ENCODE data around the gene PGS1.

Gene PGS1

DNA sequence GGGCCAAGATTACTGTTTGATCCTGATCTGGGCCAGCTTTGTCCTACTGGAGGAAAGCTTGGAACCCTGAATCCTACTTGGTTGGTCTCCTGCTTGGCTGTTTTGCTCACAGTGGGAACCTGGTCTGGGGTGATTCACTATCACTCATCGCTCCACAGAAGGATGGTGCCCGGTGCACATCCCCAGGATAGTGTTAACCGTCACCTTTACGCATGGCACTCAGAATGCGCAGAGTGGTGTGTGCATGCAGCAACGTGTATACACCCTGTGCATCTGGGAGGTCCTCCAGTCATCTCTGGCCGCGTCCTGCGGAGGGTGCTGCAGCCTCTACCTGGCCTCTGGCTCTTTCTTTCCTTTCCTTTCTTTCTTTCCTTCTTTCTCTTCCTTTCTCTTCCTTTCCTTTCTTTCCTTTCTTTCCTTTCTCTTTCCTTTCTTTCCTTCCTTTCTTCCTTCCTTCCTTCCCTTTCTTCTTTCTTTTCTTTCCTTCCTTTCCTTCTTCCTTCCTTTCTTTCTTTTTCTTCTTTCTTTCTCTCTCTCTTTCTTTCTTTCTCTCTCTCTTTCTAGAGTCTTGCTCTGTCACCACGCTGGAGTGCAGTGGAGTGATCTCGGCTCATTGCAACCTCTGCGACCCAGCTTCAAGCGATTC is 31.7 kb upstream of the PGS1 start:
- no peak for DNase-seq

GRCh38 chr17:78347453-78347852 is 31.0 kb upstream of the PGS1 start:
- no peak for DNase-seq

DNA sequence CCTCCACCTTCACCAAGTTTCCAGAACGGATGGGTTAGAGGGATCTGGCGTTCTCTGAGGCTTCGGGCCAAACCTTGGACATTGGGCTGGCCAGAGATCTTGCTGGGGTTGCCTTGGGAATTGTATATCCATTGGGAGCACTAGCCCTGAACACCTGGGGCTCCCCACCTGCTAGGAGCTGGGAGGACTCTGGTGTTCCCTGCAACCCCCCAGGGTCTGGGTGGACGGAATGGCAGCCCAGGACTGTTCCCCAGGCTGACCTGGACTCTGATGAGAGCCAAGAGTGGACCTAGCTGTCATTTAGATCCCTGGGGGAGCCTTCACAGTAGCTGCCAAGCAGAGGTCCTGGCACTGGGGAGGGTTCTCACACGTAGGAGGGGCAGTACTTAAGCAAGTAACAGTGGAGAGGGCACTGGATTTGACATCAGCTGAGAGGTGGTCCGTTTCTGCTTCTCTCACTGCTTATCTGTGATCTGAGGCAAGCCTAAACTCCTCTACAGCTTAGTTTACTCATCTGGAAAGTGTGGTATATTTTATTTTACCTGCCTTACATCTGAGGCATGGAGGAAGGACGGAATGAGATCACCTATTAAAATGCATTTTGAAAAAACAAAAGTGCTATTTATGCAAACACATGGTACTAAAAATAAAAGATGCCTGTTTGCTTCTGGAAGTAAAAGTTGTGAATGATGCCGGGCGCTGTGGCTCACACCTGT is 30.2 kb upstream of the PGS1 start:
- no peak for DNase-seq

- DNase-seq, result no peak
These were observed 28.4 kb upstream of the PGS1 start for GRCh38 chr17:78349891-78350642.

DNA sequence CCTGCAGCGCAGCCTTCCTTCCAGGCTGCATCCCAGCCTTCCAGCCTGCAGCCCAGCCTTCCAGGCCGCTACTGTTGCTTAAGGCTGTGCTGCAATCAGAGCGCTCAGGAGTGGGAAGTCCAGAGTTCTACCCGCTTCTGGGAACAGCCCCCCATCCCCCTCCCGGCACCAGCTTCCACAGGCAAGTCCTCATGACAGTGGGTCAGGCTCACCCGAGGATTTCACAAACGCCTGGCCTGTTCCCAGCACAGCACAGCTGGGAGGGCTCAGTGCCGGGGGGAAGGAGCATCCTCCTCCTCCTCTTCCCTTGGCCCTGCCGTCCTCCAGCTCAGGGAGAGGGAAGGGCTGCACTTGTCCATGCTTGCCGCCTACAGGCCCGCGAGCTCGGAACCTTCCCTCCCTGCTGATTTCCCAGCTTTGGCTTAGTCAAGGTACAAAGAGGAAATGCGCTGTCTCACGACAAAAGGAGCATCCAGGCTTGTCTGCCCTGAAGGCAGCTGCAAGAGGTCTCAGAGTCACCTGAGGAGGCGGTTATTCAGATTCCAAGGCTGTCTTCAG is 26.9 kb upstream of the PGS1 start:
- no peak for DNase-seq

DNA sequence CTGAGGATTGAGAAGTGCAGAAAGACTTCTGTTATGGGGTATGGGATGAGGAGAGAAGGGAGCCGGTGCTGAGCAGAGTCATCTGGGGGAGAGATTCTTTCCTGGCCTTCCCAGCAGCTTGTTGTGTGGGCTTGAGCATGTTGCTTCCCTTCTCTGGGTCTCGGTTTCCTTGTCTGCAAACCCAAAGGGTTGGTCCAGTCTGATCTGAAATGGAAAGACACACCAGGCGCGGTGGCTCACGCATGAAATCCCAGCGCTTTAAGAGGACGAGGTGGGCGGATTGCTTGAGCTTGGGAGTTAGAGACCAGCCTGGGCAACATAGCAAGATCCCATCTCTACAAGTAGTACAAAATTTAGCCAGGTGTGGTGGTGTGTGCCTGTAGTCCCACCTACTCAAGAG is 24.6 kb upstream of the PGS1 start:
- DNase-seq, result no peak

- DNase-seq, result peak in 1 of 2 experiments; percentile 48
These were observed 23.3 kb upstream of the PGS1 start for GRCh38 chr17:78355045-78355641.

DNA sequence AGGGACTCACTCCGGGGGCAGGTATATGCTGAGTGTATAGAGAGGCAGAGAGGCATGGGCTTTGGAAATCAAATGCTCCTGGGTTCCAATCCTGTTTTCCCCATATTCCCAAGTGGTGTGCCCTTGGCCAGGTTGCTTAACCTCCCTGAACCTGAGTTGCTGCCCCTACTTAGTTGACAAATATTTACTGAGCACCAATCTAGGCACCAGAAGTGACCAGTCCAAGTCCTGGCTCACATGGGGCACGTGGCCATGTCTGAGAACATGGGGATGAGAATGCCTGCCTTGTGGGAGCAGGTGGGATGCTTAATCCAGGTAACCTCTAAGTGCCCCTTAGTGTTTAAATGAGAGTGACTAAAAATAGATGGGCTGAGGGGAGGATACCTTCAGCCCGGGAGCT is 22.7 kb upstream of the PGS1 start:
- DNase-seq, result no peak

DNA sequence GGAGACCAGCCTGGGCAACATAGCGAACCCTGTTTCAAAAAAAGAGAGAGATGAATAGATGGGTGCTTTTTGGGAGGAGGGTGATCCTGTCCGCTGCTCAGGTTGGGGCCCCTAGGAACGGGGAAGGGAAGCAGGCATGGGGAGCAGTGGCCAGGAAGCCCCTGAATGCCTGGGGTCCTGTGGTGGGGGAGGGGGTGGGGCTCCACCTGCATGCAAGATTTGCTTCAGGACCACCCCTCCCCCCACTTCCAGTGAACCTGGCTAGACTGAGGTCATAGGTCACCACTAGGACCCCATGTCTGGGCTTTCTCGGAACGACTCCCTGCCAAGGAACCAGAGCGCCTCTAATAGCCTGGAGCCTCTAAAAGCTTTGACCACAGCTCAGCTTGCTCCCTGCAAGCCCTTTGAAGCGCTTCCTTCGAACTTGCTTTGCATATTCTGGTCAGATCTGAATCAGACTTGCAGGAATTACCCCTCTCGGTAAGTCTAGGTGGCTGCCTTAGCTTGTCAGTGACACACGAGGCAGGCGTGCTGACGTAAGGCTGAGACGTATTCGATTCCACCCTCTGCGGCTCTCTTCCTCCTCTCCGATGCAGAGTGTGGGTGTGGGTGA is 22.2 kb upstream of the PGS1 start:
- peak; percentile 88 to 93 for DNase-seq

GRCh38 chr17:78357177-78357586 is 21.3 kb upstream of the PGS1 start:
- peak in 1 of 2 experiments; percentile 45 for DNase-seq

- DNase-seq, result peak in 1 of 2 experiments; percentile 48
These were observed 20.5 kb upstream of the PGS1 start for GRCh38 chr17:78357672-78358537.

DNA sequence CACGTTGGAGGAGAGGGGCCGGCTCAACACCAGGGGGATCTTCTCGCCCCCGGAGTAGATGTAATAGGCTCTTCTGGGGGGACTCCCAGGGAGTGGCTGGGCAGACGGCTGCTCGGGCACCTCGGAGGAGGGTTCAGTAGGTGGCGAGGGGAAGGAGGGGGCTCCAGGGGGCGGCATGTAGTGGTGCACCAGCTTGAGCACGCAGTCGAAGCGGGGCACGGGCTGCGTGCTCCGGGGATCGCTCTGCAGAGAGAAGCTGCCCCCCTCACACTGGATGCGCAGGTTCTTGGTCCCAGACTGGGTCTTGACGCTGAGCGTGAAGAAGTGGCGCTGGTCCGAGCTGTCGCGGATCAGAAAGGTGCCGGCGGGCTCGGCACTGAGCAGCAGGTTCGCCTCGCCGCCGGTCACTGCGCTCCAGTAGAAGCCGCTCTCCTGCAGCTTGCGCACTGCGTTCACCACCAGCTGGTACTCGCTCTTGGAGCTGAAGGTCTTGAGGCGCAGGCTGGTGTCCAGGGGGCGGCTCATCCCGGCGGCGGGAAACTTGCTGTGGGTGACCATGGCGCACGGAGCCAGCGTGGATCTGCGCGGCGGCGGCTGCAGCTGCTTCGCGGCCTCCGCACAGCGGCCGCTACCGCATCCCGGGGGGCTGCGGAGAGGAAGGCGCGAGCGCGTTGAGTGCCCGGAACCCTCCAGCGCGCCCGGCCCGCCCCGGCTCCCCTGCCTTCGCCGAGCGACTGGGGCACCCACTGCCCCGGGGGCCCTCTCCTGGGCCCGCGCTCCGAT is 19.7 kb upstream of the PGS1 start:
- DNase-seq, result no peak

DNA sequence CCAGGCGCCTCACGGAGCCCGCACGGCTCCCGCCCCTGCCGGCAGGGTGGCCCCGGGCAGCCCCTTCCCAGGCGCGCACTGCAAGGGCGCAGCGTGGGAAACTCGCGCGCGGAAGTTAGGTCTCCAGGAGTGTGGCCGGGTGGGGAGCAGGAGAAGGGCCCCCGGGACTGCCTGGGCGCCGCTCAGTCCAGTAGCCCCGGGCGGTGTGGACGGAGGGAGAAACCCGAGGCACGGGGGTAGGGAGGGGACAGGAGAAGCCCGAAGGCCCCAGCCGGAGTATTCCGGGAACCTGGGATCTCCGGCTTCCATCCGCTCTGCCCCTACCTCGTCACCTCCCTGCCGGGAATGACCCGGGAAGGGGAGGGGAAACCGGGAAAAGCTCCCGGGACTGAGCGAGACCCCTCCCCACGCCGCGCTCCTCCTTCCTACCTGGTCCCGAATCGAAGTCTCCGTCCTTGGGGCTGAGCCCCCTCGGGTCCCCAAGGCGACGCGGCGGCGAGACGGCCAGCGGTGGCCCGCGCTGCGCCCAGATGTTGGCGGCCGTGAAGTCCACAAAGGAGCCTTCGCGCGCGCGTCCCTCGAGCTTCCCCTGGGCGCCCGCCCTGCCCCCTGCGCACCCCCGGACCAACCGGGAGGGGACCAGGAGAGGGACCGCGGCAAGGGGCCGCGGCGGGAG is 19.0 kb upstream of the PGS1 start:
- DNase-seq, result peak in 1 of 2 experiments; percentile 50

DNA sequence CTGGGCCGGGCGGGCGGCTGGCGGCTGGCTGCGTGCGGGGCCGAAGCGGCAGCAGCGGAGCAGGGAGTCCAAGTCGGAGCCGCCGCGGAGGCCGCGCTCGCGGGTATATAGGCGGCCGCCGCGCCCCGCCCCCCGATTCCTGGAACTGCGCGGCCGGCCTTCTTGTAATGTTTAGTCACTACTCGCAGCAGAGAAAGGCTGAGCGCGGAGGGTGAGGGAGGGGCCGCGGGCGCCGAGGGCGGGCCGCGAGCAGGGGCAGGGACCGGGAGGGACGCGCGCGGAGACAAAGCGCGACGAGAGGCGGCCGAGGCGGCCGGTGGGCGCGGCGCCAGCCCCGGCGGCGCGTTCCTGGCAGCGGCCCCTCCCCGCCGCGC is 18.5 kb upstream of the PGS1 start, which contains the start of gene SOCS3:
Gene SOCS3, minus strand, starts transcription at position 81 of the 374 bp plus-strand sequence. CDS start 982 bp downstream, outside the sequence.
- DNase-seq, result peak; percentile 96 to 97

- DNase-seq, result peak; percentile 98 to 99
These were observed 17.9 kb upstream of the PGS1 start for GRCh38 chr17:78360371-78361224.

GRCh38 chr17:78361225-78361701 is 17.2 kb upstream of the PGS1 start:
- no peak for DNase-seq

GRCh38 chr17:78362232-78362631 is 16.2 kb upstream of the PGS1 start:
- DNase-seq, result no peak

- no peak for DNase-seq
These were observed 15.8 kb upstream of the PGS1 start for GRCh38 chr17:78362671-78363070.

Data from activated CD4-positive, alpha-beta T cell treated with anti-CD3 and anti-CD28 coated beads, Interleukin-2, amount 50 U/mL, for 48 hours (primary cell).